HepG2 (cell line): ENCODE results near the gene SOCS7. TPM values are rescaled to one million over a fixed set of nuclear protein-coding genes. Genes with fewer than 3 reads are reported as not detected.

Source experiments
- AGO2 ChIP-seq: fragments of 200-400 bp; formaldehyde crosslinking; optimal IDR thresholded peaks from 2 replicates; pipeline ENCODE3; 2017; ENCODE audit warnings: mild to moderate bottlenecking, low read depth, low read length, moderate library complexity
- ARID4A ChIP-seq: sonication (generic); formaldehyde crosslinking; IDR thresholded peaks from 2 replicates; pipeline ENCODE4 v1.5.0; 2020; ENCODE audit warnings: mild to moderate bottlenecking, missing genetic modification reagents, borderline replicate concordance
- CEBPG ChIP-seq: IDR thresholded peaks from 2 replicates; pipeline ENCODE4 v1.6.1; 2016
- CENPT ChIP-seq: sonication (generic); formaldehyde crosslinking; IDR thresholded peaks from 2 replicates; pipeline ENCODE4 v1.8.0; 2022; ENCODE audit warnings: low read depth, mild to moderate bottlenecking, moderate library complexity, missing genetic modification reagents
- GPBP1L1 ChIP-seq: sonication (generic); formaldehyde crosslinking; IDR thresholded peaks from 2 replicates; pipeline ENCODE4 v1.5.0; 2020; ENCODE audit warnings: mild to moderate bottlenecking, missing genetic modification reagents
- HNRNPH1 ChIP-seq: fragments of 200-400 bp; formaldehyde crosslinking; optimal IDR thresholded peaks from 2 replicates; pipeline ENCODE3; 2017; ENCODE audit warnings: mild to moderate bottlenecking, low read depth, low read length
- KDM6A ChIP-seq: IDR thresholded peaks from 2 replicates; pipeline ENCODE4 v1.6.1; 2016; ENCODE audit warnings: low read depth
- MED1 ChIP-seq: sonication (generic); formaldehyde crosslinking; IDR thresholded peaks from 2 replicates; pipeline ENCODE4 v1.4.0; 2020; ENCODE audit warnings: missing genetic modification reagents
- MEF2D ChIP-seq: sonication (generic); formaldehyde crosslinking; IDR thresholded peaks from 2 replicates; pipeline ENCODE4 v1.5.1; 2020; ENCODE audit warnings: mild to moderate bottlenecking, missing genetic modification reagents
- NR1H2 ChIP-seq: sonication (generic); formaldehyde crosslinking; IDR thresholded peaks from 2 replicates; pipeline ENCODE4 v1.8.1; 2022; ENCODE audit warnings: low read depth, missing genetic modification reagents, borderline replicate concordance
- SAFB2 ChIP-seq: sonication (generic); formaldehyde crosslinking; IDR thresholded peaks from 2 replicates; pipeline ENCODE4 v1.5.1; 2020; ENCODE audit warnings: missing genetic modification reagents, low read depth, mild to moderate bottlenecking, borderline replicate concordance
- TGIF2 ChIP-seq: IDR thresholded peaks from 2 replicates; pipeline ENCODE4 v1.6.1; 2016; ENCODE audit warnings: control low read depth, missing compliant biosample characterization
- TIGD3 ChIP-seq: sonication (generic); formaldehyde crosslinking; IDR thresholded peaks from 2 replicates; pipeline ENCODE4 v1.5.1; 2020; ENCODE audit warnings: mild to moderate bottlenecking, missing genetic modification reagents, borderline replicate concordance
- YEATS2 ChIP-seq: sonication (generic); formaldehyde crosslinking; IDR thresholded peaks from 2 replicates; pipeline ENCODE4 v1.4.0; 2020; ENCODE audit warnings: missing genetic modification reagents, borderline replicate concordance
- ZBTB42 ChIP-seq: sonication (generic); formaldehyde crosslinking; IDR thresholded peaks from 2 replicates; pipeline ENCODE4 v1.5.0; 2020; ENCODE audit warnings: mild to moderate bottlenecking, missing genetic modification reagents
- ZNF362 ChIP-seq: sonication (generic); formaldehyde crosslinking; IDR thresholded peaks from 2 replicates; pipeline ENCODE4 v1.4.0; 2020; ENCODE audit warnings: missing genetic modification reagents, mild to moderate bottlenecking, borderline replicate concordance
- ZNF367 ChIP-seq: sonication (generic); formaldehyde crosslinking; IDR thresholded peaks from 2 replicates; pipeline ENCODE4 v1.4.0; 2020; ENCODE audit warnings: missing genetic modification reagents, borderline replicate concordance
- ZNF432 ChIP-seq: sonication (generic); formaldehyde crosslinking; IDR thresholded peaks from 2 replicates; pipeline ENCODE4 v1.5.0; 2020; ENCODE audit warnings: missing genetic modification reagents, mild to moderate bottlenecking, borderline replicate concordance
- ZNF44 ChIP-seq: sonication (generic); formaldehyde crosslinking; IDR thresholded peaks from 2 replicates; pipeline ENCODE4 v1.5.1; 2020; ENCODE audit warnings: mild to moderate bottlenecking, missing genetic modification reagents
- ZNF639 ChIP-seq: conservative IDR thresholded peaks from 2 replicates; pipeline ENCODE4 v1.6.1; 2018; ENCODE audit warnings: missing genetic modification reagents
- polyA plus RNA-seq, 8 experiments: library from polyadenylated mRNA; depleted of rRNA in 3 of 8; stranded (reverse) in 7 of 8; unstranded in 1 of 8; fragments of >200 nt; fragmentation: Illumina TruSeq in 4 of 8; extraction: Trizol in 4 of 8; gene quantifications; 2 replicates each; pipeline versions ENCODE4 v1.2.1 to v1.2.3, GENCODE V29; 2011 to 2016; ENCODE audit warnings: low read depth in 4 of 8, missing spikeins in 1 of 8, mixed read lengths in 1 of 8; ENCODE audit not compliant: insufficient read depth in 1 of 8
- total RNA-seq, 5 experiments: library from RNA; depleted of rRNA; stranded (reverse); fragments of >200 nt; fragmentation: Illumina TruSeq; extraction: Trizol; gene quantifications; 2 replicates each; pipeline ENCODE4 v1.2.3, GENCODE V29; 2016; ENCODE audit warnings: low read depth in 1 of 5

SOCS7 gene
- total and polyA plus RNA-seq, 2 of the 13 experiments (the other 11 are each of a cell fraction or from before 2014, with no cell fraction given) = 19.2 to 24.2 TPM

GRCh38 chr17:38352245-38353085 is 821 bp downstream of the SOCS7 start (continued):
- no peak for TF ChIP-seq TIGD3 (CRISPR knock-in tag)
- peak; percentile 8; the same call in 1 of the 2 replicates for TF ChIP-seq TGIF2 (CRISPR knock-in tag)
- TF ChIP-seq KDM6A (CRISPR knock-in tag) = no peak
- TF ChIP-seq HNRNPH1 = no peak
- TF ChIP-seq YEATS2 = no peak; the same call in 1 of the 2 replicates
- peak; percentile 26; the same call in 1 of the 2 replicates for TF ChIP-seq SAFB2
- TF ChIP-seq ZNF639 (CRISPR knock-in tag) = no peak; the same call in 1 of the 2 replicates
- TF ChIP-seq ZNF367 = no peak
- TF ChIP-seq MED1 = no peak
- TF ChIP-seq ZNF44 = no peak
- TF ChIP-seq ZNF362 (CRISPR knock-in tag) = no peak
- TF ChIP-seq ZBTB42 (CRISPR knock-in tag) = no peak
- TF ChIP-seq MEF2D (CRISPR knock-in tag) = no peak
- no peak for TF ChIP-seq ZNF432 (CRISPR knock-in tag)
- TF ChIP-seq AGO2 = peak; percentile 71
- TF ChIP-seq NR1H2 (CRISPR knock-in tag) = no peak
- no peak for TF ChIP-seq CEBPG (CRISPR knock-in tag)
- TF ChIP-seq GPBP1L1 = no peak
- TF ChIP-seq CENPT = no peak; the same call in 1 of the 2 replicates
- peak; percentile 49 for TF ChIP-seq ARID4A (CRISPR knock-in tag)
